BJ (cell line): ENCODE results near the gene ABRACL. TPM values are rescaled to one million over a fixed set of nuclear protein-coding genes. Genes with fewer than 3 reads are reported as not detected.

ENCODE experiments used
- CTCF ChIA-PET: fragments of 350-600 bp; formaldehyde crosslinking; extraction: SDS; loops from one replicate; lab custom pipeline; 2021; ENCODE audit warnings: antibody characterized with exemption, inconsistent platforms; lab: Yijun Ruan, JAX
- POLR2A ChIA-PET: fragments of 300-600 bp; sonication (Branson Sonifier 250); formaldehyde crosslinking; extraction: SDS; loops from one replicate; lab custom pipeline; 2021; ENCODE audit warnings: antibody characterized with exemption; lab: Charles Lee
- DNase-seq: peaks from one replicate; pipeline ENCODE4 v3.0.0-alpha.2; 2011; ENCODE audit warnings: low read depth
- H3K27me3 ChIP-seq: 2 replicates; pipeline ENCODE4 v1.6.0; 2011; ENCODE audit warnings: low read length; ENCODE audit not compliant: control insufficient read depth, insufficient read depth
- H3K36me3 ChIP-seq: 2 replicates; pipeline ENCODE4 v1.5.1; 2011; ENCODE audit warnings: low read length; ENCODE audit not compliant: control insufficient read depth, insufficient read depth
- H3K4me3 ChIP-seq: 2 replicates; pipeline ENCODE4 v1.5.1; 2011; ENCODE audit warnings: low read depth, mild to moderate bottlenecking, control low read depth, low read length
- CTCF ChIP-seq: IDR thresholded peaks from 2 replicates; pipeline ENCODE4 v1.5.1; 2011; ENCODE audit warnings: low read depth, mild to moderate bottlenecking, control low read depth, inconsistent platforms, low read length, moderate library complexity; ENCODE audit not compliant: insufficient read depth
- polyA plus RNA-seq: library from polyadenylated mRNA; depleted of rRNA; stranded (reverse); fragments of >200 nt; gene quantifications from 2 replicates; pipeline ENCODE4 v1.2.3, GENCODE V29; 2011

Gene ABRACL
- polyA plus RNA-seq, 1 experiment: 13.1 TPM

- Histone ChIP-seq H3K4me3 (no peak overlapping the region), H3K36me3 (no peaks in the 10 kb centered on the region), H3K27me3 (peaks cover 4% of the 10 kb centered on the region; the same call in 1 of the 2 replicates)
- no peak for DNase-seq
- POLR2A ChIA-PET: no interaction called here
- TF ChIP-seq CTCF: no peak
- CTCF ChIA-PET: no interaction called here
Observed at GRCh38 chr6:139050770-139051313, 22.3 kb downstream of the ABRACL start.

GRCh38 chr6:139051396-139052060 lies 23.0 kb downstream of the ABRACL start:
- Histone ChIP-seq H3K4me3 (no peak overlapping the region), H3K36me3 (no peaks in the 10 kb centered on the region), H3K27me3 (peaks cover 4% of the 10 kb centered on the region; the same call in 1 of the 2 replicates)
- POLR2A ChIA-PET: no interaction called here
- DNase-seq: no peak
- CTCF ChIA-PET: no interaction called here
- no peak for TF ChIP-seq CTCF

GRCh38 chr6:139053382-139053781 lies 24.8 kb downstream of the ABRACL start:
- CTCF ChIA-PET: no interaction called here
- DNase-seq: no peak

GRCh38 chr6:139054001-139054400 lies 25.5 kb downstream of the ABRACL start:
- CTCF ChIA-PET: no interaction called here
- TF ChIP-seq CTCF: no peak
- Histone ChIP-seq H3K4me3 (no peak overlapping the region), H3K27me3 (peaks cover 4% of the 10 kb centered on the region; the same call in 1 of the 2 replicates), H3K36me3 (no peaks in the 10 kb centered on the region)
- DNase-seq: no peak
- POLR2A ChIA-PET: no interaction called here

More at GRCh38 chr6:139053382-139053781, 24.8 kb downstream of the ABRACL start:
- POLR2A ChIA-PET: no interaction called here
- H3K36me3 ChIP-seq: no peaks in the 10 kb centered on the region
- TF ChIP-seq CTCF: no peak
- H3K4me3 ChIP-seq: no peak overlapping the region
- H3K27me3 ChIP-seq: peaks cover 4% of the 10 kb centered on the region; the same call in 1 of the 2 replicates

- ChIA-PET POLR2A (interaction anchor here (0.7 kb wide), 1 partner anchor 293 kb away, joined by 4 read pairs; no protein-coding TSS in a partner anchor), CTCF (interaction anchor here (1.5 kb wide), 1 partner anchor 10 kb away, joined by 4 read pairs; no protein-coding TSS in a partner anchor)
- DNase-seq: no peak
- no peak overlapping the region for H3K4me3 ChIP-seq
- H3K27me3 ChIP-seq: peaks cover 4% of the 10 kb centered on the region; the same call in 1 of the 2 replicates
- no peaks in the 10 kb centered on the region for H3K36me3 ChIP-seq
- no peak for TF ChIP-seq CTCF
Observed at GRCh38 chr6:139055709-139056108, 27.2 kb downstream of the ABRACL start.
